Gastroesophageal sphincter (tissue), 4 donors: ENCODE data around the gene STUB1. TPM values are rescaled to one million over a fixed set of nuclear protein-coding genes. Genes with fewer than 3 reads are reported as not detected.

Experiments
- ATAC-seq: fragments of 150-250 bp; one replicate; pipeline ENCODE4 v1.9.1; 2016; ENCODE audit warnings: mild to moderate bottlenecking, moderate library complexity
- H3K27ac ChIP-seq, 4 donors: fragments of 200-600 bp; sonication (generic) in 3 of 4; 1 replicate in 3 of 4; 2 replicates in 1 of 4; pipeline ENCODE4 v1.5.1; 2016 to 2019
- H3K27me3 ChIP-seq: fragments of 200-600 bp; sonication (generic); one replicate; pipeline ENCODE4 v1.5.1; 2019
- H3K36me3 ChIP-seq, 2 donors: fragments of 200-600 bp; sonication (generic); one replicate each; pipeline ENCODE4 v1.5.1; 2019; ENCODE audit warnings: control low read depth in 1 of 2
- H3K4me1 ChIP-seq, 3 donors: fragments of 200-600 bp; sonication (generic); 1 replicate in 2 of 3; 2 replicates in 1 of 3; pipeline ENCODE4 v1.5.1; 2016 to 2019; ENCODE audit warnings: control low read depth in 2 of 3
- H3K4me3 ChIP-seq, 2 donors: fragments of 200-600 bp; sonication (generic); one replicate each; pipeline ENCODE4 v1.5.1; 2019; ENCODE audit warnings: mild to moderate bottlenecking in 1 of 2, moderate library complexity in 1 of 2
- H3K9me3 ChIP-seq, 3 donors: fragments of 200-600 bp; sonication (generic); one replicate each; pipeline ENCODE4 v1.5.1; 2017 to 2019; ENCODE audit warnings: control low read depth in 2 of 3
- CTCF ChIP-seq, 4 experiments: fragments of 200-600 bp in 2 of 4; fragments of 450-650 bp in 2 of 4; sonication (generic) in 1 of 4; IDR thresholded peaks; one replicate each; pipeline ENCODE4 v1.5.1; 2017 to 2019; ENCODE audit warnings: antibody characterized with exemption in 4 of 4, mild to moderate bottlenecking in 2 of 4, moderate library complexity in 2 of 4
- EP300 ChIP-seq: sonication (generic); formaldehyde crosslinking; IDR thresholded peaks from one replicate; pipeline ENCODE4 v1.6.1; 2017; ENCODE audit warnings: antibody characterized with exemption, mild to moderate bottlenecking
- POLR2A ChIP-seq, 2 donors: fragments of 450-650 bp; IDR thresholded peaks; one replicate each; pipeline ENCODE4 v1.6.1; 2017; ENCODE audit warnings: antibody characterized with exemption in 2 of 2, mild to moderate bottlenecking in 2 of 2, moderate library complexity in 1 of 2
- POLR2AphosphoS5 ChIP-seq: sonication (generic); formaldehyde crosslinking; IDR thresholded peaks from one replicate; pipeline ENCODE4 v1.6.1; 2017; ENCODE audit warnings: antibody characterized with exemption
- WGBS, 2 donors: methylation state at CpG; one replicate each; pipeline ENCODE4 v1.1.5; 2018; ENCODE audit warnings: low coverage in 1 of 2; 5-methylcytosine and 5-hydroxymethylcytosine counted together
- total RNA-seq, 4 donors: library from RNA; depleted of rRNA; stranded (reverse); fragments of >200 nt; gene quantifications; one replicate each; pipeline ENCODE4 v1.1.0, GENCODE V29; 2016

STUB1 gene
- total RNA-seq, 4 donors from 2014 or later = 161 to 212 (median 179) TPM

- H3K36me3 ChIP-seq = peaks cover 0 to 48% of the 10 kb centered on the region in 2 donors
- TF ChIP-seq EP300 = no peak
- no peak for TF ChIP-seq POLR2A (IDR thresholded peaks at IDR 0.05)
- no peak for TF ChIP-seq POLR2AphosphoS5
- TF ChIP-seq CTCF (IDR thresholded peaks at IDR 0.05) = no peak
- H3K4me3 ChIP-seq = peak overlapping the region in 1 of 2 donors; percentile 56
- no peak for ATAC-seq
- H3K4me1 ChIP-seq = peaks cover 0 to 35% (median 18%) of the 10 kb centered on the region in 3 donors
- WGBS, 2 donors = no CpG with 5 or more reads among the region's 55 CpGs
- H3K9me3 ChIP-seq = no peaks in the 10 kb centered on the region
- H3K27ac ChIP-seq = no peak overlapping the region
- peaks cover 54% of the 10 kb centered on the region for H3K27me3 ChIP-seq
Measured at GRCh38 chr16:728890-729744, 48.9 kb downstream of the STUB1 start.

- Histone ChIP-seq H3K27ac (no peak overlapping the region), H3K36me3 (peaks cover 0 to 57% of the 10 kb centered on the region in 2 donors), H3K9me3 (no peaks in the 10 kb centered on the region), H3K4me1 (peaks cover 0 to 35% (median 18%) of the 10 kb centered on the region in 3 donors), H3K27me3 (peaks cover 45% of the 10 kb centered on the region), H3K4me3 (no peak overlapping the region)
- no CpG with 5 or more reads among the region's 37 CpGs for WGBS, 2 donors
- TF ChIP-seq POLR2AphosphoS5 (no peak), CTCF (IDR thresholded peaks at IDR 0.05) (no peak), EP300 (no peak), POLR2A (IDR thresholded peaks at IDR 0.05) (no peak)
- no peak for ATAC-seq
Measured at GRCh38 chr16:729768-730665, 49.8 kb downstream of the STUB1 start.

GRCh38 chr16:730666-731509, 50.7 kb downstream of the STUB1 start:
- TF ChIP-seq POLR2AphosphoS5 = no peak
- TF ChIP-seq CTCF (IDR thresholded peaks at IDR 0.05) = no peak
- no peak for TF ChIP-seq EP300
- TF ChIP-seq POLR2A (IDR thresholded peaks at IDR 0.05) = no peak
- WGBS, 2 donors = 90% methylated on average over 2 of the region's 22 CpGs; no CpG with 5 or more reads in 1 of the 2 donors
- Histone ChIP-seq H3K36me3 (peaks cover 0 to 65% of the 10 kb centered on the region in 2 donors), H3K4me3 (no peak overlapping the region), H3K27ac (no peak overlapping the region), H3K27me3 (peaks cover 36% of the 10 kb centered on the region), H3K4me1 (peaks cover 0 to 33% (median 18%) of the 10 kb centered on the region in 3 donors), H3K9me3 (no peaks in the 10 kb centered on the region)
- ATAC-seq = no peak

- Histone ChIP-seq H3K27me3 (peaks cover 22% of the 10 kb centered on the region), H3K27ac (no peak overlapping the region), H3K9me3 (no peaks in the 10 kb centered on the region), H3K4me3 (no peak overlapping the region), H3K36me3 (peaks cover 0 to 80% of the 10 kb centered on the region in 2 donors), H3K4me1 (peaks cover 0 to 19% (median 15%) of the 10 kb centered on the region in 3 donors)
- WGBS, 2 donors = 83 to 98% methylated on average over 1 to 5 of the region's 12 CpGs
- ATAC-seq = no peak
- TF ChIP-seq POLR2A (IDR thresholded peaks at IDR 0.05) (no peak), EP300 (no peak)
Measured at GRCh38 chr16:732332-732731, 52.1 kb downstream of the STUB1 start.

Other genes starting within 250 kb of the STUB1 start
- gene CAPN15, start 152.7 kb upstream of the STUB1 start, total RNA-seq = 10 to 100 TPM; 21.8 to 42.7 (median 29.2) TPM
- gene PRR35, start 120.0 kb upstream of the STUB1 start, total RNA-seq = not detected
- 1 to 10 TPM in 2 of 4 donors, under 1 TPM in 2; 0.47 to 2.9 (median 0.87) TPM for gene NHLRC4, start 113.4 kb upstream of the STUB1 start, total RNA-seq
- gene PIGQ, start 110.4 kb upstream of the STUB1 start, total RNA-seq = 10 to 100 TPM; 30.4 to 42.4 (median 36.8) TPM
- 10 to 100 TPM; 17.7 to 28.3 (median 22.1) TPM for gene RAB40C, start 90.3 kb upstream of the STUB1 start, total RNA-seq
- gene WFIKKN1, start 49.4 kb upstream of the STUB1 start, total RNA-seq = under 1 TPM in 3 of 4 donors, not detected in 1; 0.17 to 0.93 (median 0.35) TPM
- 100 to 1,000 TPM in 3 of 4 donors, 10 to 100 TPM in 1; 94.8 to 146 (median 112) TPM for gene METTL26, start 44.1 kb upstream of the STUB1 start, total RNA-seq
- 10 to 100 TPM; 25.4 to 70.0 (median 51.9) TPM for gene MCRIP2, start 38.6 kb upstream of the STUB1 start, total RNA-seq
- gene WDR90, start 31.0 kb upstream of the STUB1 start, total RNA-seq = 10 to 100 TPM in 3 of 4 donors, 1 to 10 TPM in 1; 8.5 to 21.2 (median 16.8) TPM
- gene RHOT2, start 12.3 kb upstream of the STUB1 start, total RNA-seq = 10 to 100 TPM; 50.2 to 64.0 (median 55.0) TPM
- gene RHBDL1, start 4.7 kb upstream of the STUB1 start, total RNA-seq = 1 to 10 TPM in 3 of 4 donors, not detected in 1; 1.1 to 1.5 (median 1.3) TPM
- 100 to 1,000 TPM in 1 of 4 donors, 10 to 100 TPM in 3; 70.2 to 109 (median 90.5) TPM for gene JMJD8, start 3.9 kb downstream of the STUB1 start, total RNA-seq
- gene WDR24, start 10.0 kb downstream of the STUB1 start, total RNA-seq = 10 to 100 TPM in 1 of 4 donors, 1 to 10 TPM in 3; 8.1 to 16.7 (median 9.6) TPM
- 1 to 10 TPM in 1 of 4 donors, under 1 TPM in 3; 0.27 to 1.4 (median 0.35) TPM for gene FBXL16, start 25.4 kb downstream of the STUB1 start, total RNA-seq
- gene METRN, start 34.7 kb downstream of the STUB1 start, total RNA-seq = 10 to 100 TPM; 22.6 to 77.7 (median 63.8) TPM
- 10 to 100 TPM; 23.5 to 46.2 (median 31.0) TPM for gene ANTKMT, start 40.7 kb downstream of the STUB1 start, total RNA-seq
- gene CCDC78, start 46.0 kb downstream of the STUB1 start, total RNA-seq = under 1 TPM in 1 of 4 donors, not detected in 3; 0.13 TPM
- 1 to 10 TPM; 1.1 to 4.8 (median 2.8) TPM for gene HAGHL, start 46.7 kb downstream of the STUB1 start, total RNA-seq
- 10 to 100 TPM; 18.5 to 46.7 (median 25.6) TPM for gene CIAO3, start 60.6 kb downstream of the STUB1 start, total RNA-seq
- gene MSLN, start 80.3 kb downstream of the STUB1 start, total RNA-seq = 1 to 10 TPM in 1 of 4 donors, under 1 TPM in 1, not detected in 2; 0.73 to 7.2 TPM
- 10 to 100 TPM; 13.4 to 25.8 (median 22.1) TPM for gene RPUSD1, start 108.0 kb downstream of the STUB1 start, total RNA-seq
- 10 to 100 TPM in 2 of 4 donors, 1 to 10 TPM in 2; 4.6 to 10.9 (median 8.3) TPM for gene CHTF18, start 108.2 kb downstream of the STUB1 start, total RNA-seq
- not detected for gene GNG13, start 120.3 kb downstream of the STUB1 start, total RNA-seq